ENCODE measurements around the gene BOD1L1.

The BOD1L1 gene

DNA sequence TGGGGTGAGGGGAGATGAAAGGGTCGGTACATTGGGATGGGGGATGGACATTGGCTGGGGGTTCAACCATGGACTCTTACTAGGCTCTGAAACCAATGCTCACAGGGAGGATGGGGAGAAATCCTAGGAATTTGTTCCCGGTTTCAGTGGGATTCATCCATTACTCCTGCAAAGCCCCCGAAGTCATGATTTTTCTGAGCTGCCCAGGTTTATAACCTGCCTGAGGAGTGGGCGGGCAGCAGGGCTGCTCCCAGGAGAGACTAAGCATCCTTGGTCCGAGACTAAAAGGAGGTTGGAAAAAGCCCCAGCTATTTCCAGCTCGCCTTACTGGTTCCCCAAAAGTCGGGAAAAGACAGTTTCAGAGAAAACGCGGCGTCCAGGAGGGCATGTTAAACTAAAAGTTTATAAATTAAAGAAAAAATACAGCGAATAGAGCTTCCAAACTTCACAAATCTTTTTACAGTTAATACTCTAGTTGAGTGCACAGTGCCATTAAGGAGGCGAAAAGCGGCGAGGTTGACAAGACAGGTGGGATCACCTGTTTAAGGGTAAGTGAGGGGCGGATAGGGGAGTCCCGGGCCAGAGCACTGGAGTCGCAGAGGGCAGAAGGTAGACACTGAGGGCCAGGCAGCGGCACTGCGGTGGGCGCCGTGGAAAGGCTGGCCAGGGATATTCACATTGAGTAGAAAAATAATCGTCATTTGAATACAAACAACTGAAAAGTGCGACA lies 86.9 kb downstream of the BOD1L1 start:
- Mint-ChIP-seq H3K4me1 (ENCODE audit: low read depth) (peaks cover 42% of the 10 kb centered on the region), H3K9me3 (peaks cover 11% of the 10 kb centered on the region), H3K4me3 (peak overlapping the region; percentile 31), H3K36me3 (ENCODE audit: low read depth) (peaks cover 7% of the 10 kb centered on the region), H3K27ac (no peak overlapping the region), H3K27me3 (peaks cover 85% of the 10 kb centered on the region)

DNA sequence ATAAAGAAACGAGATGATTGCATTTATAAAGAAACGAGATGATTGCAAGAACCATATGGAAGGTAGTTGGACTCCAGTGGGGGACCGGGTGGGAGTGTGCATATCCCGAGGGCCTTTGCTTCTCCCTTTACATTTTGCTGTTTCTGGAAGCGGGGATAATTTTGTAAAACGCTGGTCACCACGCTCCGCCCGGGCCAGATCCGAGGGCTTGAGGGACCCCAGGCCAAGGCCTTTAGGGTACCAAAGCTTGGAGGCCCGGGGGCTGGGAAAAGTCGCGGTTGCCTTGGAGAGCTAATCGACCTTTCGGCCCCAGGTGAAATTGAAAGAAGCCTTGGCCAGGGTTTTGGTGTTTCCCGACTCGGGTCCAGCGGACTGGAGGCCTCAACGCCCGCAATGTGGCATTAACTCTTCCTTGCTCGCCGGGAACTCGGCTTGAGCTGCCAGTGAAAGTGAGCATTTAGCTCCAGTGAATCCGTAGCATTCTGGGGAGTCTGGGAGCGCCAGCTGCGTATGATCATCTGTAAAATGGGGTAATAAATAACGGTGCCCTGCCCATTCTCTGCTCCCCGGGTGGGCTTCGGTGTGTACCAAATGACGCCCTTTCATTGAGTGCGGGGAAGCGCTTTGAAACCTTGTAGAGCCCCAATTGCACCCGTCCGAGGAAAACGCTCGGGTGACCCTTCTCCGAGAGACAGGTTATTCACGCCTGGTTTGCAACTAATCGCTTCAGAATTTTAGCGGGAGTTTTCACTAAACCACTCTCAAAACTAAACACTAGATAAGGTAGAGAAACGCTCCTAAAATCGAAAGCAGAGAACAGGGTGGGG lies 87.7 kb downstream of the BOD1L1 start:
- Mint-ChIP-seq H3K36me3 (ENCODE audit: low read depth) (peaks cover 7% of the 10 kb centered on the region), H3K27me3 (peaks cover 85% of the 10 kb centered on the region), H3K4me1 (ENCODE audit: low read depth) (peaks cover 35% of the 10 kb centered on the region), H3K9me3 (peaks cover 11% of the 10 kb centered on the region), H3K4me3 (peak overlapping the region; percentile 20), H3K27ac (no peak overlapping the region)

GRCh38 chr4:13539047-13539618 lies 88.4 kb downstream of the BOD1L1 start:
- Mint-ChIP-seq H3K27ac (no peak overlapping the region), H3K4me1 (ENCODE audit: low read depth) (peaks cover 33% of the 10 kb centered on the region), H3K27me3 (peaks cover 90% of the 10 kb centered on the region), H3K9me3 (peaks cover 11% of the 10 kb centered on the region), H3K36me3 (ENCODE audit: low read depth) (peaks cover 7% of the 10 kb centered on the region), H3K4me3 (no peak overlapping the region)

DNA sequence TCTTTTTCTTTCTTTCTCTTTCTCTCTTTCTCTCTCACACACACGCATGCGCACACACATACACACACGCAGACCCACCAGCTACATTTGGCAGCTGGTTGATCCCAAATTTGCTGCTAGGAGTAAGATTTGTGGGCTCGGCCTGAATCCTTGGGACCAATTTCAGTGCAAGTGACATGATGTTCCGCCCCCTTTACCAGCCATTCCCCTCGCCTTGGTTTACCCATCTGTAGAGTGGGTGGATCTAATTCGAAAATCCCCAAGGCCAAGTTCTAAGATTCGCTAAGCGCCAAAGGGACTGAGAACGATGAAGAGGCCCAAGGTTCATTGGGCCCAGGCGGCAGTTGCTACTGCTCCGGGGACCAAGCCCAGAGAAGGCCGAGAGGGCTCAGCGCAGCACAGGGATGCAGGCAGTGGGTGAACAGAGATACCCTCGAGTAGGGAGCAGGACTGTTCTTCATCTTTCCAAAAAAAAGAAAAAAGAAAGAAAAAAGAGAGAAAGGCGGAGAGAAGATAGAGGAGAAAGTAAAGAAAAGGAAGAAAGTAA lies 89.0 kb downstream of the BOD1L1 start:
- Mint-ChIP-seq H3K4me1 (ENCODE audit: low read depth) (peaks cover 34% of the 10 kb centered on the region), H3K36me3 (ENCODE audit: low read depth) (peaks cover 7% of the 10 kb centered on the region), H3K27ac (peak overlapping the region; percentile 22), H3K27me3 (peaks cover 94% of the 10 kb centered on the region), H3K9me3 (peaks cover 11% of the 10 kb centered on the region), H3K4me3 (peak overlapping the region; percentile 44)

DNA sequence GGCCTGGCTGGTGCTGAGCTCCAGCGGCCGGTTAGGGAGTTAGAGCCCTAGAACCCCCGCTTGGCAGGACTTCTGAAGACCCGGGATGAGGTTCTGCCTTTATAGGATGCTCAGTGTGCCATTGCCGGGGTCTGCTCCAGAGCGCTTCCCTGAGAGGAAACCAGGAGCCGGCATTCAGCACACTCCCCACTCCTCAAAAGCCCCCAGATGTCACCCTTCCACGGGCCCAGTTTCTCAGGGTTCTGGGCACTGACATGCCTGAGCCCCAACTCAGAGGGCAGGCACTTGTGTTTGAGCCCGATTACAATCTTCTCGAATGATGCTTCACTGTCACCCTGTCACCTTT lies 89.7 kb downstream of the BOD1L1 start:
- H3K27me3 Mint-ChIP-seq, result peaks cover 94% of the 10 kb centered on the region
- peaks cover 31% of the 10 kb centered on the region for H3K4me1 Mint-ChIP-seq (ENCODE audit: low read depth)
- no peak overlapping the region for H3K4me3 Mint-ChIP-seq
- no peak overlapping the region for H3K27ac Mint-ChIP-seq
- peaks cover 7% of the 10 kb centered on the region for H3K36me3 Mint-ChIP-seq (ENCODE audit: low read depth)
- peaks cover 11% of the 10 kb centered on the region for H3K9me3 Mint-ChIP-seq

DNA sequence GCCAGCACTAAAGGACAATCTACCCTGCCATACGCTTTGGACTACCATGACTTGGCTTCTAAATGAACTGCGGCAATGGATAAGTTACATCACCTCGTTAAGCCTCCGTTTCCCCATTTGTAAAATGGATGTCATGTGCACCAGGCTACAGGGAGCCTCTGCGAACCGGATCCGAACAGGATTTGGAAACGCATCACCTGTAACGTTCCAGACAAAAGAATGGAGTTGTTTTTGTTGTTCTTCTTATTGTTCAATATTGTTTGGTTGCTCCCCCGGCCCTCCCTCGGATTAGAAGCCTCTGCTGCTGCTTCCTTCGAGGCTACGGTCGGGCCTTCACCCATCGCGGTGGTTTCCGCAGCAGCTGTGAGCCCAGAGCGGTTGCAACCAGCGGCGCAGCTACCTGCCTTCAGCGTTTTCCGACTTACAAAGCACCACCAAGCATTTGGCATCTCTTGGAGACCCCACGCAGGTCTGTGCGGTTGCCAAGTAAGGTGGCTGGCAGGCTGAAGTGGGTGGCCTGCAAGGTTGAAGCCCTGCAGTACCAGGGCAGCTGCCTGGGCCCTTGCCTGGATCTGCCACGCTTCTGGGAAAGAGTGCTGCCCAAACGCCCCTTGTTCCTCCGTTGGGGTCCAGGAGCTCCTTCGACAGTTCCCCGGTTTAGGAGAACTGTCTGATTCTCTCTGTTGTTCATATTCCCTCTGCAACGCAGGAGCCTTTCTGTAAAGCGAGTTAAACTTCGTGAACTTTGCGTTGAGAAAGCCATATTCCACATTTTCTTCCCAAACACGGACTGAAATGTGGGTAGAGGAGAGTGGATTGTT lies 90.3 kb downstream of the BOD1L1 start:
- Mint-ChIP-seq H3K27ac (peak overlapping the region; percentile 34), H3K36me3 (ENCODE audit: low read depth) (peaks cover 7% of the 10 kb centered on the region), H3K27me3 (peaks cover 94% of the 10 kb centered on the region), H3K9me3 (peaks cover 11% of the 10 kb centered on the region), H3K4me3 (no peak overlapping the region), H3K4me1 (ENCODE audit: low read depth) (peaks cover 31% of the 10 kb centered on the region)

DNA sequence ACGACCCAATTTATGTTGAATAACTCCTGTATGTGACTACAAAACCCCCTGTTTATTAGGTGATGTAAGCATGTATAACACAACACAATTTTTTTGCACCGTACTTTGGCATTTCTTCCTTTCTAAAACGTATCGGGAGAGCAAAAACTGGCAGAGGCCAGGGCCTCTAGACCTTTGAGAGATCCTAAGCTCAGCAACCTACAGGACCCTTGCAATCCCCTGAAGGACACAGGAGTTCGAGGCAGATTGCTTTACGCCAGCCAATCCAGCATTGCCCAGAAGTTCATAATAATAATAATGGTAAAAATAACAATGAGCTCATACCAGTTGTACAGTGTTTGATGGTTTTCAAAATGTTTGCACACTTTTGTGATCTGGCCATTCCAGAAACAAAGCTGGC lies 90.9 kb downstream of the BOD1L1 start:
- peaks cover 7% of the 10 kb centered on the region for H3K36me3 Mint-ChIP-seq (ENCODE audit: low read depth)
- H3K27ac Mint-ChIP-seq, result no peak overlapping the region
- H3K4me1 Mint-ChIP-seq (ENCODE audit: low read depth), result peaks cover 31% of the 10 kb centered on the region
- H3K9me3 Mint-ChIP-seq, result peaks cover 11% of the 10 kb centered on the region
- peak overlapping the region; percentile 6 for H3K4me3 Mint-ChIP-seq
- H3K27me3 Mint-ChIP-seq, result peaks cover 94% of the 10 kb centered on the region

DNA sequence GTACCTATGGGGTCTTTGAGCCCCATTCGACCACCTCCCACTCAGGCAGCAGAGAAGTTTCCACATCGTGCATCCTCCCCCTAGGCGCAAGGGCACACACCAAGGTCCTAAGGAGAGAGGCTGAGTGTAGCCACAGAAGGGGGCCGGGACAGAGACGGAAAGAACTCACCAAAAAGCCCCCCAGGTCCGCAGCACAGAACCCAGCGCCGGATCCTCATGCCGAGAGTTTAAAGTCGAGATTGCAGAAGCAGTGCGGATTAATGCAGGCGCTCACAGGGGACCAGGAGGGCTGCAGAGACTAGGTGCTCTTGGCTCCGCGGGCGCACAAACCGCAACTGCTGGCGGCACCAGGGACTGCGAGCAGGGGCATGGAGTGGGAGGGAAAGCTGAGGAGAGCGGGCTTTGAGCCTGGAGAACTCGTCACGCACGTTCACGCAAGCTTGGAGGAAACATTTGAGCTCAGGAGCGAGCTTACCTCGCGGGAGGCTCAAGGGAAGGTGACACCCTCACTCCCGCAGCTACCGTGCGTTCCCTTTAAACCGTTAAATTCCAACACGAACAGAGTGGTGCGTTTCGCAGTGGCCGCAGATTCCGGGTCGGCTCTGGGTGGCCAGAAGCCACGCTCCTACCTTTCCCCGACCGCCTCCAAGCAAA lies 91.7 kb downstream of the BOD1L1 start:
- Mint-ChIP-seq H3K4me1 (ENCODE audit: low read depth) (peaks cover 26% of the 10 kb centered on the region), H3K36me3 (ENCODE audit: low read depth) (peaks cover 7% of the 10 kb centered on the region), H3K27me3 (peaks cover 94% of the 10 kb centered on the region), H3K27ac (no peak overlapping the region), H3K9me3 (peaks cover 11% of the 10 kb centered on the region), H3K4me3 (no peak overlapping the region)

GRCh38 chr4:13535118-13535517 lies 92.4 kb downstream of the BOD1L1 start:
- peaks cover 25% of the 10 kb centered on the region for H3K4me1 Mint-ChIP-seq (ENCODE audit: low read depth)
- H3K4me3 Mint-ChIP-seq, result no peak overlapping the region
- peaks cover 95% of the 10 kb centered on the region for H3K27me3 Mint-ChIP-seq
- no peak overlapping the region for H3K27ac Mint-ChIP-seq
- H3K9me3 Mint-ChIP-seq, result peaks cover 11% of the 10 kb centered on the region
- peaks cover 7% of the 10 kb centered on the region for H3K36me3 Mint-ChIP-seq (ENCODE audit: low read depth)

DNA sequence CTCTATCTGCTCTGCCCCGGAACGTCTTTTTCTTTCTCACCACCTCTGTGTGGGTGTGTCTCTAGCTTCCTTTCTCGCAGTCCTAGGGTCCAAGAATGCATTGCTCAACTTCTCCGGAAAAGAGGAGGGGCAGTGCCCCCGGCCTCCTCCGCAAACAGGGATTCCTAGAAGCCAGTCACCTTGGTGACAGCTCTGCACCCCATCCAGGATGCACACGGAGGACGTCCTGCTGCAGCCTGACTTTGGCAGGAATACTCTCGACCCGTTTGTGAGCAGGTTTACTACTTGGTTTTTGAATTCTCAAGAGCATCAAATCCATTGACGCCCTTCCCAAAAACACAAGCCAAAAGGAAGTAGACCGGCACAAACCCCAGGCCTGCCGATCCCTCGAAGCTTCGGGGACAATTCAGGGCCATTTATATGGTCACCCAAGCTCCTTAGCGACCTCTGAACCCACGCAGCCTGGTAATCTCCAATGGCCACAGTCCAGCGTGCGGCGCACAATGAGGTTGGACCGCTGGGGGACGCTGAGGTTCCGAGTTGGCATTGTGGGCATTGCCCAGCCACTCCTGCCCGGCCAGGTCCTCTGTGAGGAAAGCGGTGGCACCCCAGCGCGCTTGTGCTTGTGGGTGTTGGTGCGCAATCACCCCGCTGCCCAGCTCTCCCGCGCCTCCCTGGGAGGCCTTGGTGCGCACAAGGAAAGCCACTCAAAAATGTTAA lies 93.0 kb downstream of the BOD1L1 start:
- H3K27me3 Mint-ChIP-seq, result peaks cover 95% of the 10 kb centered on the region
- peaks cover 25% of the 10 kb centered on the region for H3K4me1 Mint-ChIP-seq (ENCODE audit: low read depth)
- peaks cover 11% of the 10 kb centered on the region for H3K9me3 Mint-ChIP-seq

GRCh38 chr4:13533670-13534343 lies 93.7 kb downstream of the BOD1L1 start:
- no peak overlapping the region for H3K27ac Mint-ChIP-seq
- H3K27me3 Mint-ChIP-seq, result peaks cover 95% of the 10 kb centered on the region
- peaks cover 25% of the 10 kb centered on the region for H3K4me1 Mint-ChIP-seq (ENCODE audit: low read depth)
- peaks cover 10% of the 10 kb centered on the region for H3K36me3 Mint-ChIP-seq (ENCODE audit: low read depth)
- peaks cover 11% of the 10 kb centered on the region for H3K9me3 Mint-ChIP-seq
- H3K4me3 Mint-ChIP-seq, result no peak overlapping the region

More for the DNA sequence above, 93.0 kb downstream of the BOD1L1 start:
- no peak overlapping the region for H3K27ac Mint-ChIP-seq
- H3K36me3 Mint-ChIP-seq (ENCODE audit: low read depth), result peaks cover 7% of the 10 kb centered on the region
- H3K4me3 Mint-ChIP-seq, result no peak overlapping the region

DNA sequence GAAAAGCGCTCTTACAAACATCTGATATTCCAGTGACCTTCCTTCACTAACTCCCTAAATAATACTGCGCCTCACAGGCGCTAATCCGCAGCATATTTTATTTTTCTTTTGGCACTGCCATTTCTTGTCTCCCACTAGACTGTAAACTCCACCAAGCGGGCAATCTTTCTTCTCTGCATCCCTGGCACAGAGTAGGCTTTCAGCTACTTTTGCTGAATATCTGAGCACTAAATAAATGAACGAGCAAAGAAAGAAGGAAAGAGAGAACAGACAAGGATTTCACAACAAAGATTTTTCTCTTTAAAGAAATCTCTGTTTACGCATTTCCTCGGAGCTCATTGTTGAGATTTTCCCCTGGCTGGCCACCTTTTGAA lies 95.9 kb downstream of the BOD1L1 start:
- peaks cover 3% of the 10 kb centered on the region for H3K36me3 Mint-ChIP-seq (ENCODE audit: low read depth)
- H3K27ac Mint-ChIP-seq, result no peak overlapping the region
- H3K4me1 Mint-ChIP-seq (ENCODE audit: low read depth), result peaks cover 30% of the 10 kb centered on the region
- H3K4me3 Mint-ChIP-seq, result no peak overlapping the region
- H3K9me3 Mint-ChIP-seq, result no peaks in the 10 kb centered on the region
- peaks cover 91% of the 10 kb centered on the region for H3K27me3 Mint-ChIP-seq

Measured in stimulated activated naive CD8-positive, alpha-beta T cell treated with anti-CD3 and anti-CD28 coated beads, Interleukin-15, Interleukin-2, amounts not matched to agents 100 ng/mL and 50 ng/mL, for 24 hours (primary cell).